ENCODE results near the gene P3H3.

P3H3 gene

DNA sequence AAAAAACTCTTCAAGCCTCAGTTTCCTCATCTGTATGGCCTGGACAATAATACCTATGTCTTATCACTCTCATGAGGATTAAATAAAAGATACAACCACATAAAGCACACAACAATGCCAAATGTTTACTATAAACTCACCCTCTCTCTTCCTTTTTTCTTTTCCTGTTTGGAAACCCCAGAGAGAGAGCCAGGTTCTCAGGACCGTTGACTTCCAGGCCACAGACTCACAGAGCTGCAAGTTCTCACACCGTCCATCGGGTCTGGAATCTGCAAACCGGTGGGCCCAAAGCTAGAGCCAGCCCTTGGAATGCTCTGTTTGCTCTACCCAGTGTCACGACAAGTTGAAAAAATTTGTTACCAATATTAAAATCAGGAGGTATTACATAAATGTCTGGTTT lies 43.4 kb upstream of the P3H3 start:
- H3K27me3 ChIP-seq (ENCODE audit: control insufficient read depth in 2 of 2, insufficient read depth in 2 of 2, low read length in 2 of 2) = no peaks in the 10 kb centered on the region
- H3K27ac ChIP-seq (ENCODE audit: low read depth in 2 of 2, low read length in 2 of 2) = no peak overlapping the region
- H3K4me3 ChIP-seq (ENCODE audit: low read length in 2 of 2) = no peak overlapping the region
- H3K9ac ChIP-seq (ENCODE audit: low read depth in 1 of 2, low read length in 2 of 2) = no peak overlapping the region
- H3K9me3 ChIP-seq (ENCODE audit: control insufficient read depth in 2 of 2, low read length in 2 of 2) = no peaks in the 10 kb centered on the region
- H3K4me1 ChIP-seq (ENCODE audit: control insufficient read depth in 2 of 2, insufficient read depth in 2 of 2, low read length in 2 of 2) = no peaks in the 10 kb centered on the region
- no peaks in the 10 kb centered on the region for H3K36me3 ChIP-seq (ENCODE audit: control insufficient read depth in 2 of 2, insufficient read depth in 2 of 2, low read length in 2 of 2)

DNA sequence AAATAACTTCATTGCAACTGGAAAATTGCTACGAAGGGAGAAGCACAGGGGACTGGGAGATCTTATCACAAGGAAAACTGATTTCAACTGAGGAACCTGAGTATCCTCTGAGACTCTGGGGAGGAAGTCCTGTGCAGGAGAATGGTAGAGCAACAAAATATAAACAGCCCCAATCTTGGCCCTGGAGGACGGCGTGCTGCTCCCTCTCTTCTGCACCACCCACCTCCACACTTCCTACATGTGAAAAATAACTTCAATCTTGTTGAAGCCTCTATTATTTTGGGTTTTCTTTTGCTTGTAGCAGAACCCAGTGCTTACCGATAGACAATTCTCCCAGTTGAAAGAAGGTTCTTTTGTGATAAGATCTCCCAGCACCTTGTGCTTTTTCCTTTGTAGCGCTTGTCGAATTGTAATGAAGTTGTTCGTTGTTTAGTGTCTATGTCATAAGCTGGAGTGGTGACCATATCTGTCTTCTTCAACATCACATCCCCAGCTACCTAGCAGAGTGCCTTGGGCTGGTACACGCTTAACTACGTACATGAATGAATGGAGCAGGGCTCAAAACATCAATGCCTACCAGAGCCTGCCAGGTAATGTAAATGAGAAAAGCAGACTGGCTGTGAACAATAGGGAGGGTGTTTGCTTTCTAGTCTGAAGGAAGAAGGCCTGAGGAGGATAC lies 41.7 kb upstream of the P3H3 start:
- peak overlapping the region in 1 of 2 donors; percentile 20 for H3K4me3 ChIP-seq (ENCODE audit: low read length in 2 of 2)
- no peak overlapping the region for H3K27ac ChIP-seq (ENCODE audit: low read depth in 2 of 2, low read length in 2 of 2)
- no peaks in the 10 kb centered on the region for H3K4me1 ChIP-seq (ENCODE audit: control insufficient read depth in 2 of 2, insufficient read depth in 2 of 2, low read length in 2 of 2)
- peak overlapping the region in 1 of 2 donors; percentile 5 for H3K9ac ChIP-seq (ENCODE audit: low read depth in 1 of 2, low read length in 2 of 2)
- no peaks in the 10 kb centered on the region for H3K36me3 ChIP-seq (ENCODE audit: control insufficient read depth in 2 of 2, insufficient read depth in 2 of 2, low read length in 2 of 2)
- H3K9me3 ChIP-seq (ENCODE audit: control insufficient read depth in 2 of 2, low read length in 2 of 2) = no peaks in the 10 kb centered on the region
- no peaks in the 10 kb centered on the region for H3K27me3 ChIP-seq (ENCODE audit: control insufficient read depth in 2 of 2, insufficient read depth in 2 of 2, low read length in 2 of 2)

- H3K4me1 ChIP-seq (ENCODE audit: control insufficient read depth in 2 of 2, insufficient read depth in 2 of 2, low read length in 2 of 2) = no peaks in the 10 kb centered on the region
- no peaks in the 10 kb centered on the region for H3K36me3 ChIP-seq (ENCODE audit: control insufficient read depth in 2 of 2, insufficient read depth in 2 of 2, low read length in 2 of 2)
- no peaks in the 10 kb centered on the region for H3K9me3 ChIP-seq (ENCODE audit: control insufficient read depth in 2 of 2, low read length in 2 of 2)
- H3K27me3 ChIP-seq (ENCODE audit: control insufficient read depth in 2 of 2, insufficient read depth in 2 of 2, low read length in 2 of 2) = no peaks in the 10 kb centered on the region
- no peak overlapping the region for H3K4me3 ChIP-seq (ENCODE audit: low read length in 2 of 2)
- no peak overlapping the region for H3K9ac ChIP-seq (ENCODE audit: low read depth in 1 of 2, low read length in 2 of 2)
- H3K27ac ChIP-seq (ENCODE audit: low read depth in 2 of 2, low read length in 2 of 2) = no peak overlapping the region
Observed at GRCh38 chr12:6787309-6787708, 40.9 kb upstream of the P3H3 start.

- Histone ChIP-seq H3K9ac (ENCODE audit: low read depth in 1 of 2, low read length in 2 of 2) (peak within 1 kb of the TSS; percentile 36 to 60), H3K36me3 (ENCODE audit: control insufficient read depth in 2 of 2, insufficient read depth in 2 of 2, low read length in 2 of 2) (no peaks in the 10 kb centered on the region), H3K4me1 (ENCODE audit: control insufficient read depth in 2 of 2, insufficient read depth in 2 of 2, low read length in 2 of 2) (peaks cover 3% of the 10 kb centered on the region in 2 donors), H3K27me3 (ENCODE audit: control insufficient read depth in 2 of 2, insufficient read depth in 2 of 2, low read length in 2 of 2) (no peaks in the 10 kb centered on the region), H3K27ac (ENCODE audit: low read depth in 2 of 2, low read length in 2 of 2) (peak within 1 kb of the TSS; percentile 54 to 63), H3K4me3 (ENCODE audit: low read length in 2 of 2) (peak within 1 kb of the TSS; percentile 40 to 77), H3K9me3 (ENCODE audit: control insufficient read depth in 2 of 2, low read length in 2 of 2) (no peaks in the 10 kb centered on the region)
Observed at GRCh38 chr12:6788972-6789924, 39.0 kb upstream of the P3H3 start, which contains the start of gene CD4. Gene CD4 (plus strand): TSS chr12:6789528. CDS start chr12:6800139, 10,611 bp downstream.

DNA sequence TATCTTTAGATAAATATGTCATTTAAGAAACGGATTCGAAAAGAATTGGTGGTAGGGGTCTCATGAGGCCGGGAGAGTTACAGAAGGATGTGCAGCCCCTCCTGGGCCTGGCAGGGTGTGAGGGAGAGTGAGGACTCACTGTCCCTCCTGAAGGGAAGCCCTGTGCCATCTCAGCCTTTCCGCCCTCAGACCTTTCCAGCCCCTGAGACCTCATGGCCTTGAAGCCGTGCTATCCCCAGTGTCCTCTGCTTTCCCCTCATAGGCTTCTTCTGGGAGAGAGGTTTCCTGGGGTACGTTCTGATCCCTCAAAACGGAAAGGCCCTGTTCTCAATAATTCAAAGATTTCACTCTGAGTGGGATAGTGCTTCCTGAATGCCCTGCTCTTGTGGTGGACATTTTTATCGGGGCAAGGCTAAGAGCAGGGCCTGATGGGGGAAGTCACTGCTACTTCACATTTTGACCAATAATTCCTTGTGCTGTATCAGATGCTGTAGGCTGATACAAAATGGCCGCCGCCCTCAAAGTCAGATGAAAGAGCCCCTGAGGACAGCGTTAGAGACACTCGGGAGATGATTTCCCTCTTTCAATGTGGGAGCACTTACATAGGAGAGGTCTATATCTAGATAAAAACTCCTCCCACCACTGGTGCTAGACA lies 37.6 kb upstream of the P3H3 start:
- Histone ChIP-seq H3K27me3 (ENCODE audit: control insufficient read depth in 2 of 2, insufficient read depth in 2 of 2, low read length in 2 of 2) (peaks cover 0 to 2% of the 10 kb centered on the region in 2 donors), H3K27ac (ENCODE audit: low read depth in 2 of 2, low read length in 2 of 2) (peak overlapping the region in 1 of 2 donors; percentile 61), H3K4me1 (ENCODE audit: control insufficient read depth in 2 of 2, insufficient read depth in 2 of 2, low read length in 2 of 2) (peaks cover 3% of the 10 kb centered on the region in 2 donors), H3K9me3 (ENCODE audit: control insufficient read depth in 2 of 2, low read length in 2 of 2) (no peaks in the 10 kb centered on the region), H3K9ac (ENCODE audit: low read depth in 1 of 2, low read length in 2 of 2) (peak overlapping the region in 1 of 2 donors; percentile 68), H3K4me3 (ENCODE audit: low read length in 2 of 2) (peak overlapping the region; percentile 31 to 77), H3K36me3 (ENCODE audit: control insufficient read depth in 2 of 2, insufficient read depth in 2 of 2, low read length in 2 of 2) (no peaks in the 10 kb centered on the region)

GRCh38 chr12:6791931-6792520 lies 36.2 kb upstream of the P3H3 start:
- Histone ChIP-seq H3K36me3 (ENCODE audit: control insufficient read depth in 2 of 2, insufficient read depth in 2 of 2, low read length in 2 of 2) (no peaks in the 10 kb centered on the region), H3K27ac (ENCODE audit: low read depth in 2 of 2, low read length in 2 of 2) (peak overlapping the region; percentile 20 to 67), H3K4me3 (ENCODE audit: low read length in 2 of 2) (peak overlapping the region; percentile 14 to 61), H3K9me3 (ENCODE audit: control insufficient read depth in 2 of 2, low read length in 2 of 2) (no peaks in the 10 kb centered on the region), H3K4me1 (ENCODE audit: control insufficient read depth in 2 of 2, insufficient read depth in 2 of 2, low read length in 2 of 2) (peaks cover 3% of the 10 kb centered on the region in 2 donors), H3K27me3 (ENCODE audit: control insufficient read depth in 2 of 2, insufficient read depth in 2 of 2, low read length in 2 of 2) (peaks cover 0 to 2% of the 10 kb centered on the region in 2 donors), H3K9ac (ENCODE audit: low read depth in 1 of 2, low read length in 2 of 2) (peak overlapping the region in 1 of 2 donors; percentile 32)

- no peaks in the 10 kb centered on the region for H3K36me3 ChIP-seq (ENCODE audit: control insufficient read depth in 2 of 2, insufficient read depth in 2 of 2, low read length in 2 of 2)
- H3K27me3 ChIP-seq (ENCODE audit: control insufficient read depth in 2 of 2, insufficient read depth in 2 of 2, low read length in 2 of 2) = peaks cover 0 to 2% of the 10 kb centered on the region in 2 donors
- H3K27ac ChIP-seq (ENCODE audit: low read depth in 2 of 2, low read length in 2 of 2) = peak overlapping the region; percentile 20 to 67
- H3K9me3 ChIP-seq (ENCODE audit: control insufficient read depth in 2 of 2, low read length in 2 of 2) = no peaks in the 10 kb centered on the region
- H3K9ac ChIP-seq (ENCODE audit: low read depth in 1 of 2, low read length in 2 of 2) = no peak overlapping the region
- H3K4me1 ChIP-seq (ENCODE audit: control insufficient read depth in 2 of 2, insufficient read depth in 2 of 2, low read length in 2 of 2) = peaks cover 3% of the 10 kb centered on the region in 2 donors
- peak overlapping the region; percentile 15 to 61 for H3K4me3 ChIP-seq (ENCODE audit: low read length in 2 of 2)
Observed at GRCh38 chr12:6792522-6793201, 35.5 kb upstream of the P3H3 start.

- H3K27ac ChIP-seq (ENCODE audit: low read depth in 2 of 2, low read length in 2 of 2) = no peak overlapping the region
- no peaks in the 10 kb centered on the region for H3K36me3 ChIP-seq (ENCODE audit: control insufficient read depth in 2 of 2, insufficient read depth in 2 of 2, low read length in 2 of 2)
- no peaks in the 10 kb centered on the region for H3K9me3 ChIP-seq (ENCODE audit: control insufficient read depth in 2 of 2, low read length in 2 of 2)
- peaks cover 3% of the 10 kb centered on the region in 2 donors for H3K4me1 ChIP-seq (ENCODE audit: control insufficient read depth in 2 of 2, insufficient read depth in 2 of 2, low read length in 2 of 2)
- H3K4me3 ChIP-seq (ENCODE audit: low read length in 2 of 2) = no peak overlapping the region
- peaks cover 0 to 2% of the 10 kb centered on the region in 2 donors for H3K27me3 ChIP-seq (ENCODE audit: control insufficient read depth in 2 of 2, insufficient read depth in 2 of 2, low read length in 2 of 2)
- no peak overlapping the region for H3K9ac ChIP-seq (ENCODE audit: low read depth in 1 of 2, low read length in 2 of 2)
Observed at GRCh38 chr12:6795088-6795487, 33.1 kb upstream of the P3H3 start.

DNA sequence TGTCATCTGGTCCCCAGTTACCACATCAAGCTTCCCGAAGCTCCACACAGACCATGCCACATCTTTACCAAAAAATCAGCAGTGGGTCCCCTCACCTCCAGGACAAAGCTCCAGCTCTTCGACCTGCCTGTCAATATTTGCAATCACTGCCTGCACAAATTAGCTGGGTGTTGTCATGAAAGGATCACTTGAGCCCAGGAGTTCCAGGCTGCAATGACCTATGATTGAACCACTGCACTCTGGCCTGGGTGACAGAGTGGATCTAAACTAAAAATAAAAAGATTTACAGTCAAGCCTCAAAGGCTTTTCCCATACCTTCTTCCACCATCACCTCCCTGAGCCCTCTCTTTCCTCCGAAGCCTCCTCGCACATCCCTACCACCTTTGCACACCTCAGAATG lies 31.6 kb upstream of the P3H3 start:
- no peaks in the 10 kb centered on the region for H3K9me3 ChIP-seq (ENCODE audit: control insufficient read depth in 2 of 2, low read length in 2 of 2)
- no peak overlapping the region for H3K27ac ChIP-seq (ENCODE audit: low read depth in 2 of 2, low read length in 2 of 2)
- H3K36me3 ChIP-seq (ENCODE audit: control insufficient read depth in 2 of 2, insufficient read depth in 2 of 2, low read length in 2 of 2) = no peaks in the 10 kb centered on the region
- H3K4me3 ChIP-seq (ENCODE audit: low read length in 2 of 2) = no peak overlapping the region
- no peak overlapping the region for H3K9ac ChIP-seq (ENCODE audit: low read depth in 1 of 2, low read length in 2 of 2)
- peaks cover 3% of the 10 kb centered on the region in 2 donors for H3K4me1 ChIP-seq (ENCODE audit: control insufficient read depth in 2 of 2, insufficient read depth in 2 of 2, low read length in 2 of 2)
- peaks cover 0 to 2% of the 10 kb centered on the region in 2 donors for H3K27me3 ChIP-seq (ENCODE audit: control insufficient read depth in 2 of 2, insufficient read depth in 2 of 2, low read length in 2 of 2)

Data from mucosa of rectum (tissue), 2 donors.